WTC11 (cell line): Measurements from ENCODE around the gene GAS1. TPM values are rescaled to one million over a fixed set of nuclear protein-coding genes. Genes with fewer than 3 reads are reported as not detected.

Experiments
- CBFB ChIP-seq: sonication (generic); formaldehyde crosslinking; IDR thresholded peaks from 2 replicates; pipeline ENCODE4 v1.8.1; 2022; ENCODE audit warnings: mild to moderate bottlenecking, low read depth, missing genetic modification reagents
- CDX4 ChIP-seq: fragments of 250-450 bp; sonication (Bioruptor Pico); IDR thresholded peaks from 2 replicates; pipeline ENCODE4 v1.9.0; 2021; ENCODE audit warnings: moderate library complexity, mild to moderate bottlenecking, inconsistent platforms, borderline replicate concordance
- CTCF ChIP-seq: fragments of 200-600 bp; IDR thresholded peaks from 2 replicates; pipeline ENCODE4 v1.8.0; 2022; ENCODE audit warnings: antibody characterized with exemption
- E2F4 ChIP-seq: sonication (generic); formaldehyde crosslinking; IDR thresholded peaks from 2 replicates; pipeline ENCODE4 v1.8.1; 2022; ENCODE audit warnings: low read depth, mild to moderate bottlenecking, moderate library complexity, missing genetic modification reagents, borderline replicate concordance
- MLX ChIP-seq: sonication (generic); formaldehyde crosslinking; IDR thresholded peaks from 2 replicates; pipeline ENCODE4 v1.8.1; 2023; ENCODE audit warnings: mild to moderate bottlenecking, missing genetic modification reagents, moderate library complexity
- NFATC4 ChIP-seq: fragments of 250-450 bp; sonication (Bioruptor Pico); IDR thresholded peaks from 2 replicates; pipeline ENCODE4 v1.9.0; 2021; ENCODE audit warnings: mild to moderate bottlenecking
- RORB ChIP-seq: fragments of 250-450 bp; sonication (Bioruptor Pico); IDR thresholded peaks from 2 replicates; pipeline ENCODE4 v1.9.0; 2021; ENCODE audit warnings: mild to moderate bottlenecking
- SOX15 ChIP-seq: fragments of 250-450 bp; sonication (Bioruptor Pico); IDR thresholded peaks from 2 replicates; pipeline ENCODE4 v1.9.0; 2021; ENCODE audit warnings: mild to moderate bottlenecking
- STAT6 ChIP-seq: sonication (generic); formaldehyde crosslinking; conservative IDR thresholded peaks from 2 replicates; pipeline ENCODE4 v1.8.1; 2023; ENCODE audit warnings: mild to moderate bottlenecking, low read depth, missing genetic modification reagents, moderate library complexity
- ZNF121 ChIP-seq: sonication (generic); formaldehyde crosslinking; IDR thresholded peaks from 2 replicates; pipeline ENCODE4 v1.8.0; 2023; ENCODE audit warnings: missing genetic modification reagents
- ZNF232 ChIP-seq: sonication (generic); formaldehyde crosslinking; IDR thresholded peaks from 2 replicates; pipeline ENCODE4 v1.8.0; 2022; ENCODE audit warnings: mild to moderate bottlenecking, missing genetic modification reagents
- ZNF281 ChIP-seq: sonication (generic); formaldehyde crosslinking; IDR thresholded peaks from 2 replicates; pipeline ENCODE4 v1.8.0; 2023; ENCODE audit warnings: mild to moderate bottlenecking, missing genetic modification reagents
- ZNF425 ChIP-seq: fragments of 250-450 bp; sonication (Bioruptor Pico); conservative IDR thresholded peaks from 2 replicates; pipeline ENCODE4 v1.9.0; 2021; ENCODE audit warnings: mild to moderate bottlenecking
- total RNA-seq: library from RNA; stranded (reverse); gene quantifications from 3 replicates; pipeline ENCODE4 v1.2.3, GENCODE V29; 2021

The GAS1 gene
- total RNA-seq, 1 experiment from 2014 or later = 5.0 TPM

GRCh38 chr9:86903734-86904085 is 43.6 kb downstream of the GAS1 start (continued):
- no peak for TF ChIP-seq RORB (CRISPR knock-in tag)
- TF ChIP-seq NFATC4 (CRISPR knock-in tag) = no peak
- TF ChIP-seq CTCF = no peak
- no peak for TF ChIP-seq SOX15
- TF ChIP-seq CBFB (CRISPR knock-in tag) = no peak
- TF ChIP-seq STAT6 (CRISPR knock-in tag) = no peak
- TF ChIP-seq CDX4 (CRISPR knock-in tag) = no peak
- TF ChIP-seq E2F4 = no peak
- TF ChIP-seq ZNF425 (CRISPR knock-in tag) = no peak
- TF ChIP-seq ZNF281 (CRISPR knock-in tag) = no peak
- TF ChIP-seq ZNF121 = no peak
- TF ChIP-seq ZNF232 (CRISPR knock-in tag) = no peak
- no peak for TF ChIP-seq MLX (CRISPR knock-in tag)
